HG02678 (cell line): Measurements from ENCODE around the gene GOLPH3.

Source experiments
- ATAC-seq: cut with Tn5 transposase; IDR thresholded peaks from one replicate; pipeline ENCODE4 v1.9.1; 2021; ENCODE audit warnings: mild to moderate bottlenecking, moderate library complexity; ENCODE audit not compliant: unreplicated experiment

GOLPH3 gene

DNA sequence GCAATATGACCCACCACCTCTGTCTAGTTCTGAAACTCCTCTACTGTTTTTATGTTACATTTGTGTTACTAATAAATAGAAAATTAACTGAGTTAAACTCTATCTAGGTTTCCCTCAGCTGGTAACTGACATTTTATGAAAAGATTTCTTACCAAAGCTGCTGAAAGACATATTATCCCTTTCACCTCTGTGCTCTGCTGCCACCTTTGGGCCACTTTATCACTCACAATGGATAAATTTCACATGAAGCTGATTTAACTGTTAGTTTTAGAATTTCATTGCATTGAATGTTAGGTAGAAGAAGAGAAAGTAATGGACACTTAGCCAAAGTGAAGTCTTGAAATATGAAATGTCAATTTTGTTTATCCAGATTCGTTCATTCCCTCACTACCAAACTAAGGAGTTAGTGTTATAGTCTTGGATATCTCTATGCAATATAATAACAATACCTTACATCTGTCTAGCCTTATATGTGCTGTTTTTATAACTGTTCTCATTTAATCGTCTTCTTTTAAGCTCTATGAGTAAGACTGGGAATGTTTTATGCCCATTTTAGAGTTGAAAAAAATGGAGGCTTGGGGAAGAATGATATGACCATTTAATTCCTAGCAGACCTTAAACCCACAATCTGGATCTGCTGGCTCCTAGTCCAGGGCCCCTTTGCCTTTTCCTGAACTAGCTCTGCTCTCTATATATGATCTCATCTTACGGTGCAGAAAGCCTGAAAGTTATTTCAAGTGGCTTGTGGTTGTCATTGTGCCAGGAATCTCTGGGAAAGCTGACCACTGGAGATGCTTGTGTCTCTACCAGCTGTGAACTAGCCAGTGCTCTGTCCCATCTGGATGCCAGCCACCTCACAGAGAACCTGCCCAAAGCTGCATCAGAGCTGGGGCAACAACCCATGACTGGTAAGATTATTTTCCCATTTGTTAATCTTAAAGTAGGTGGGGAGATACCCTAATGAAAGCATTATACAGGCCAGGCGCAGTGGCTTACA is 97.1 kb downstream of the GOLPH3 start:
- no peak for ATAC-seq
